NCI-H2029 treated with DMSO at 0.1 percent for 48 hours (cell line): ENCODE measurements around the gene AK8.

Experiments
- DNase-seq: peaks from one replicate; lab custom pipeline; 2025; lab: John Stamatoyannopoulos, UW

The AK8 gene

DNA sequence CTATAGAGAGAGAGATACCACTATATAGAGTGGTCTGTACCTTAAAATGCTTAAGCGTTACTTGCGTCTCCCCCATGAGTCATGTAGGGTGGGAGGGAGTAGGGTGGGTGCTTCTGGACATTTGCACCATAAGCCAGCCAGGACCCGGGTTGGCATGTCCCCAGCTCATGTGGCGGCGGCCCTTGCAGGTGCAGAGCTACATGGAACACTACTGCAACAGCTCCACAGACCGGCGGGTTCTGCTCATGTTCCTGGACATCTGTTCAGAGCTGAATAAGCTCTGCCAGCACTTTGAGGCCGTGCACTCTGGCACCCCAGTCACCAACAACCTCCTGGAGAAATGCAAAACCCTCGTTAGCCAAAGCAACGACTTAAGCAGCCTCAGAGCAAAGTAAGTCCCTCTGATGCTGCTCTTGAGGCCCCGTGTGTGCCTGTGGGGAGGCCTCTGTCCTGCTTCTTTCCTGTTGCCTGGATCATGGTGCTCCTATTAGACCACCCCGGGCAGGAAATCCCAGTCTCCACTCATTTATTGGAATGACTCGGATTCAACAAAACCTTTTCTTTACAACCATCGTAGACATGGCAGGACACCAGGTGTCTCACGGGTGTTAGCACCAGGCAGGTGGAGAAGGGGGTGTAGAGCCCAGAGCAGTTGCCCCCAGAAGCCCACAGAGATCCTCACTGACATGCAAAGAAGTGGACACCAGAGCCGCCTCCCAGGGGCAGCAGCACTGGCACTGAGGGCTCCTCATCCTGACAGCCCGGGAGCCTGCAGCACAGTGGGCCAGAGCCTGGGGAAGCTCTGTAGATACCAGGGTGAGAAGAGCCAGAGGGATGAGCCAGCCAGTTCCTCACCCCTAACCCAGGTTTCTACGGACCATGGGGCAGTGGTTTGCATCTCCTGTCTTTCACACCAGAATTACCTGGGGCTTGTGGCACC lies 9.4 kb upstream of the AK8 start:
- DNase-seq, result no peak

DNA sequence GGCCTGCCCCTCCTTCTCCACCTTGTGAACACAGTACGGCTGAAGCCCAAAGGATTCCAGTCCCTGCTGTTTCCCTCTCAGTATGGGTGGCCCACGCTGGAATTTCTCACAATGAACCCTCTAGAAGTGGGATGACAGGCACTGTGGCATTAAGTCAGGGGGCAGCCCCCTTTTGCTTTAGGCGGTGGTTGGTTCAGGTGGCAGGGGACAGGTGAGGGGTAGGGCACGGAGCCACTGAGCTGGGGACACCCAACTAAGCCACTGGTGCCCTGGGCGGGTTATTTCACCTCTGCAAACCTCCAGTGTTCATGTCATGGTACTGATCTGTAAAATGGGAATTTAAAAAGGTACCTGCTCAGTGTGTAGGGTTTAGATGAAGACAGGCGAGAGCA lies 8.2 kb upstream of the AK8 start:
- no peak for DNase-seq

DNA sequence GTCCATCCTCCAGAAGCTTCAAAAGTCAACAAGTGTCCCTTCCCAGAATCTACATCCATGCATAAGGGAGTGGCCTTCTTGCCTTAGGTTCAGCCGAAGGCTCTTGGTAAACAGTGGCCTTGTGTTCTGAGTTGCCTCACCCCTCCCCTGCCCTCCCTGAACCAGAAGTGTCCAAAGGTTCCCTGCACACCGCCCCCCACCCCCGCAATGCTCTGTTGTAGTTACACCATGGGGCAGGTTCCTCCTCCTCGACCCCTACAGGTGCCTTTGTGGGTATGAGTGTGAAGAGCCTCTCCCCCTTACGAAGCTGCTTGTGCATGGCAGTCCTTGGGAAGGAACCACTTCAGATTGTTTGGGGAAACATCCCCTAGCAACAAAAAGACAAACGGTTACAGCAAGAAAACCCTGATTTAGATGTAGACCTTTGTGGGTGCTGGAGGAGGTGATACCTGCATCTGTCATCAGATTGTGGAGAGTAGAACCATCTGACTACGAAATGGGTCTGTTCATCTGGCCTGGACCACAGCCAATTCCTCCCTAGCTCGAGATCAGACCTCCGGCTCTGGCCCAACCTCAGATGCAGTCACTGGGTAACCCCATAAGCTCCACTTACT lies 7.7 kb upstream of the AK8 start:
- DNase-seq, result no peak

DNA sequence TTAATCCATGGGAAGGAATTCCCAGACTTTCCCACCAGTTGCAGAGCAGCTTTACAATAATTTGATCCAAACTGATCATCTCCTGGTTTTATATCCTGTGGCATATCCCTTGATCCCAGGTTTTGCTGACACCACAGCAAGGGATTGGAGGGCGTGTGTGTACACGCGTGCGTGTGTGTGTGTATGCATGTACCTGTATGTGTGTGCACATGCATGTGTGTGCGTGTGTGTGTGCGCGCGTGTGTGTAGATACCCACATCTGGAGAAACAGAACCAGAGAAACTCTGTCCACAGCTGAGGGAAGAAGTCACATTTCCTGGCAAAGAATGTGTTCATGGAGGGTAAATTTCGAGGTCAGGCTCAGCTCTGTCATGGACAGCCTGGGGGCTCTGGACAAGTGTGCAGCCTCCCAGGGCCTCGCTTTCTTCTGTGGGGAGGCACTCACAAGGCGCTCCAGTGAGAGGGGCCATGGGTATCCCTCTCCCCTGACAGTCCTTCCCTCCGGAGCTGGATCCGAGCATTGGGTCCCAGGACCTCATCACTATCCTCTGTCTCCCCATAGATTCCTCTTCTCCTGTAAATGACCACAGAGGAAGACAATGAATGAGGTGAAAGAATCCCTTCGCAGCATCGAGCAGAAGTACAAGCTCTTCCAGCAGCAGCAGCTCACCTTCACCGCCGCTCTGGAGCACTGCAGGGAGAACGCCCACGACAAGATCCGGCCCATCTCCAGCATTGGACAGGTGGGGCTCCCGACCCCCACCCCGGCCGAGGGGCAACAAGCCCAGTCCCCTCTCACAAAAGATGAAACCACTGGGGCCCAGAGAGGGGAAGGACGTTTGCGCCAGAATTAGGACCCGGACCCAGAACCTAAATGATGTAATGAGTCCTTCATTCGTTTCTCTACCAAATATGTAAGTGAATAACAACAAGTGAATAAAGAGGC lies 5.5 kb upstream of the AK8 start:
- DNase-seq, result no peak

DNA sequence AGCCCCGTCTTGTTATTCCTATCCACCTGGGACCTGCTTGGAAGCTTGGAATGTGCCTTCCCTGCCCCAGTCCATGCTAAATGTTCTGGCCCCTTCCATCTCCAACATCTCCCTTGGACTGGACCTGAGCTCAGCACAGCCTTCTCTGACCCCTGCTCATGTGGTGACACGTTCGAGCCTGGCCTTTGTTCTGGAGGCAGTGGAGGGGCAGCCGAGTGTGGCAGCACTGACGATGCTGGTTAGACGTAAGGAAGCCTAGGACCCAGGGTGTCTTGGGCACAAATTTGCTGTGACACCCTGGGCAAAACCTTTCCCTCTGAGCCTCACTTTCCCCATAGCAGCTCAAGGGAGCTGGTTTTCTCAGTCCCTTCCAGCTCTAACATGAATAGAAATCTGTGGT lies 4.5 kb upstream of the AK8 start:
- DNase-seq, result no peak

DNA sequence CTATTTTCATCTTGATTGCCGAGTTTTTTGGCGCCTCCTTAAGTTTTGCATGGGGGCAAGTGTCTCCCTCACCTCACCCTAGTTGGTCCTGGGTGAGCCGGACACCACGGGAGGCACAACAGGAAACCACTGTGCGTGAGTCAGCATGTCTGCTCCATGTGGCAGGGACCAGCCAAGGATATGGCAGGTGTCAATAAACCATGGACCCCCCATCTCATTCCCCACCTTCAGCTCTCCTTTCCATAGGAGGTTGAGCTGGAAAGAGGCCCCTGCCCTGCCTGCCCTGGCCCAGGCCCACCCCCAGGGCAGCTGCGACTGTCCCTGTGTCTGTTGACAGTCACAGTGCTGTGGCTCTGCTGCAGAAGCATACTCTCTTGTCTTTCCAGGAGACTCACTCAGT lies 3.7 kb upstream of the AK8 start:
- no peak for DNase-seq

DNA sequence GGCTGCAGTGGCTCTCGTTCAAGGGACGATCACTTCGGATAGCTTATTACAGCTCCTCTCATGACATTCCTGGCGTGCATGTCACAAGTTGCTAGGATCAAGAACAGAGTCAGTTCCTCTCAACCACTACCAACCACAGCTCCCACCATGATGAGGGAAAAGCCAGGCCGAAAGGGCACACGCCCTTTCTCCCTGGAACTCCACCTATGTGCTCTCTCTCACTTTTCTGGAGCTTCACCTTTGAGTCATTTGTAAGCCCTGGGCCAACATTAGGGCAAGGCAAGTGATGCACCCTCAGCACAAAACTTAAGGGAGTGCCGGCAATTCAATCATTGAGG lies 2.2 kb upstream of the AK8 start:
- DNase-seq, result no peak

DNA sequence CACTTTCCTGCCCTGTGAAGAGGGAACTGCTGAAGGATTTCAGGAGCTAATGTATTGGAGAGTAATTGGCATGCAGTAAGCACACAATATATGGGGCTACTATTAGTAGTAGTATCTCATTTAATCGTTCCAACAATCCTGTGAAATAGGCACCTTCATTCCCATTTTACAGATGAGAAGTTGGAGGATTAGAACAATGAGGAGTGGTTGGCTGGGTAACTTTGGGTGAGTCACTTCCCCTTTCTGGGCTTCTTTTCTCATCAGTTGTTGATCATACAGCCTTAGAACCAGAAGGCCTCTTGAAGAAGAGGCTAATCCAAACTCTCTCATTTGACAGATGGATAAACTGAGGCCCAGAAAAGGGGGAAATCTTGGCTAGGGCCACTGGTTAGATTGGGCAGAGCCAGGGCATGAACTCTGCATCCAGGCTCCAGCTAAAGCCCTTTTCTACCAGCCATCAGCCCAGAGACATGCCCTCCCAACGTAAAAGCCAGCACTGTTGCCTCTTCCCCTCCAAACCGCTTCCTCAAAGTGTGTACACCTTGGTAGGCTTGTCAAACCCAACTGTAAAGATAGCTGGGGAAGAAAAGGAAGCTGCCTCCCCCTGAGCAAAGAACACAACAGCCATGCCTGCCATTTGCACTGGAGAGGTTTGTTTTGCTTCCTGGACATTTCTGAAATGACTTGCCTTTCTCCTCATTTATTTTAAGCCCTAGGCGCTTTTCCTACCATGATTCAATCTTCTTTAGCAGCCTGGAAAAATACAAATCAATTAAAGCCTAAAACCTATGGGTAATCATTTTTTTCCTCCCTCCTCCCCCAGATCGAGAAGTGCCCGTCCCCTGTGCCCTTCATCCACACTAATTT lies 1.6 kb upstream of the AK8 start:
- DNase-seq, result no peak

DNA sequence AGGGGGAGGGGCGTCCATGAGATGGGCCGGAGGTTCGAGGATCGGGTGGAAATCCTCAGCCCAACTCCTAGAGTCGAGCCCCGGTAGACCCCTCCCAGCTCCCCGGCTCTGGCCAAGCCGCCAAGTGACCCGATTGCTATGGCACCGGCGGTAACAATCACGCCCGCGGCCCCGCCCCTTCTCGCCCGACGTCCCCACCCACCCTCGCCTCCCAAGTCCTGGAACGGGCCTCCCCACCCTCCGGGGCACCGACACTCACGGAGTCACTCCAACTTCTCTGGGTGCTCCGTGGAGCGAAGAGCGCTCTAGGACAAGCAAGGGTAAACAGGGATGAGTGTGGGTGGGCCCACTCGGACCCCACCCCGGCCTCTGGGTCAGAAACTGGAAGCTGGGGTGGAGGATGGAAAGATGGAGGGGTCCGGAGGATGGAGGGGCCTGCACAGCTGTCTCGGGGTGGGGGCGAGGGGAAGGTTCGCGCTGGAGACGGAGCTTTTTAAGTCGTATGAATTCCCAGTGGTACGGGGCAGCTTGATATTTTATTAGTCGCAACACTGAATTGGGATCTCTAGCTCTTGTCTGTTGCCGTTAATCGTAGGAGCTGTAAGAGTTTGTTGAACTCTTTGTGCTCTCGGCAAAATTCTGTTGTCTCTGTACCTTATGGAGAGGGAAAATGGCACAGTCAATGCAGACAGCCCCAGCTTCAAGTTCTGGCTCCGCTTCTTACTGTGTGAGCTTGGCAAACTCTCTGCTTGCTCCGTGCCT lies 792 bp upstream of the AK8 start, which contains the start of gene SPACA9:
SPACA9 (plus strand) TSS at position 204 of the 762 bp plus-strand sequence. CDS start 5,050 bp downstream, outside the sequence.
- no peak for DNase-seq

DNA sequence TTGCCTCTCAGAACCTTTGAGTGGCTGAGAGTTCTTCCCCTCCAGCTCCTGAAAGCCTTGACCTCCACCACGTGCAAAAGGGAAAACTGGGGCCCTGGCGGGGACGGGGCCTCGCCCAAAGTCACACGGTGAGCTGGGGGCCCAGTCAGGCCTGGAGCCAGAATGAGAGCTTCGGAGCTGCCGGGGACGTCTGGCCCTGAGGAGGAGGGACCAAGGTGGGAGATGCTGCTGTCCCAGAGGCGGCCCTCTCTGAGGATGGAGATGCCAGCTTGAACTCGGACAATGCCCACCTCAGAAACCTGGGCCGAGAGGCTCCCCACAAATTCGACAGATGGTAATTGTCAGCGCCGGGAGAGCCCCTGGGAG lies 643 bp downstream of the AK8 start:
- no peak for DNase-seq

DNA sequence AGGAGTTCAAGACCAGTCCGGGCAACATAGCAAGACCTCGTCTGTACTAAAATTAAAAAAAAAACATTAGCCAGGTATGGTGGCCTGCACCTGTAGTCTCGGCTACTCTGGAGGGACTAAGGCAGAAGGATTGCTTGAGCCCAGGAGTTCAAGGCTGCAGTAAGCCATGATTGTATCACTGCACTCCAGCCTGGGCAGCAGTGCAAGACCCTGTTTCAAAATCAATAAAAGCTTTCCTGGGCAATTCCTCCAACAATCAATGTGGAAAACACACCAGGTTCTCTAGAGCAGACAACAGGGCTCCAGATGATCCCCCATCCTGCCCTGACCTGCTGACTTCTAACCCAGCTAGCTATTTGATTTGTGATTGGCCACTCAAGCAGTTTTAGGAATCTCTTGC lies 1.2 kb downstream of the AK8 start:
- no peak for DNase-seq

DNA sequence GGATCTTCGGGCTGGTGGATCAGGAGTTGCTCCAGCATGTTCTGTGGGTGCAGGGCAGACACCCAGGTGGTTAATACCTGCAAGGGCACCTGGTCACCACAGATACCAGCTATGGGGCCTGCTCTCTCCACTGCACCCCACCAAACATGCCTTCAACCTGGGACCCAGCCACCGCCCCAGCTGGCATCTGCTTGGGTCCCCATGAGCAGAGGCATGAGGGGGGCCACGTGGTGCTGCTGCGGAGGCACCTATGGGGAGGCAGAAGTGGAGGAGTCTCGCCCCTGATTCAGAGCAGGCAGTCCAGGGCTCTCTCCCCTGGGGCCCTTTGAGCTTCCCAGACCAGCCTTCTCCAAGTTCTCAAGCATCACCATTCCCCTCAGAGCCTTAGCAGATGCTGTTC lies 2.9 kb downstream of the AK8 start:
- no peak for DNase-seq

DNA sequence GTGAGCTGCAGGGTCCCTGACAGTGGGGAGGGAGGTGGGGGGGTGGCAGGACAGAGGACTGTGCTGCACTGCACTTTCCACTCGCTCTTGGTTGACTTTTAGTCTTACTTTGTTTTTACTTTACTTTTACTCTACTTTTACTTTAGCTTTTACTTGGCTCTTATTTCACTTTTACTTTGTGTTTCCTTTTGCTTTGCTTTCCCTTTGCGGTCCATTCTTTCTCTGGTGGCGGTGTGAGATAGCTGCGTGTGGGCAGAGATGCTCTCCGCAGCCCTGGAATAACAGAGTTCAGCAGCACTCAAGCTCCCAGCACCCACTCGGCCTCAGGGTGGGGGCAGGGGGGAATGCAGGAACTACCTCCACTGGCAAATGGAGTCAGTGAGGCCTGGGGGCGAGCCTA lies 4.7 kb downstream of the AK8 start:
- DNase-seq, result no peak

DNA sequence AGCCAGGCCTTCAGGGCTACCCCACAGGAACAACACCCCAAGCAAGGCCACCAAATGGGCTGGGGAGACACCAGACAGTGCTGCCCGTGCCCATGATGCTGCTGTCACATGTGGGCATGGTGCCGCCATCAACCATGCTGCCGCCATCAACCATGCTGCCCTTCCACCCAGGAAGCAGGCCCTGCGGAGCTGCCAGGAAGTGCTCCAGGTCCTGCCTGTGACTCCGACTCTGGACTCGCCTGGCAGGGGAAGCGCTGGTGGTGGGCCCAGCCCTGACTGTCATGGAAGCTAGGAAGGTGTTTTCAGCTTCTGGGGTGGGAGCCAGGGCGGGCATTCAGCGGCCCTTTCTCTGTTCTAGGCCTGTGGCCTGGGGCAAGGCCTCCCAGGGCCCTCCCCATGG lies 8.8 kb downstream of the AK8 start:
- no peak for DNase-seq

DNA sequence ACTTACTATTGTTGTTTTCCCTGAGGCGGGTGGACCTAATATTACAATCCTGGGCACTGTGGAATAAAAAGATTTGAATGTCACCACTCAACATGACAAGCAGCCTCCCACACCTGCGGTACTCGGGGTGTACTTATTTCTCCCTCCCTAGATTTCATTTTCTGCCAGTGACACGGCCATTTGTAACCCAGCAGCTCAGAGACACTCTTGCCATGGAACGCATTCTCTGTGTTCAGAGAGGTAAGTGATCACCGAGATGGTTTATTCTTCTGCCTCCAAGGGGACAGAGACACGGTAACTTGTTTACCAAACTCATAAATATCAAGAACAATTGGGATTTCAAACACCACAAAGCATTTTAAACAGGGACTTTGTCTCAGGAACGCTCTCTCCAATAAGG lies 11.2 kb downstream of the AK8 start:
- DNase-seq, result no peak

DNA sequence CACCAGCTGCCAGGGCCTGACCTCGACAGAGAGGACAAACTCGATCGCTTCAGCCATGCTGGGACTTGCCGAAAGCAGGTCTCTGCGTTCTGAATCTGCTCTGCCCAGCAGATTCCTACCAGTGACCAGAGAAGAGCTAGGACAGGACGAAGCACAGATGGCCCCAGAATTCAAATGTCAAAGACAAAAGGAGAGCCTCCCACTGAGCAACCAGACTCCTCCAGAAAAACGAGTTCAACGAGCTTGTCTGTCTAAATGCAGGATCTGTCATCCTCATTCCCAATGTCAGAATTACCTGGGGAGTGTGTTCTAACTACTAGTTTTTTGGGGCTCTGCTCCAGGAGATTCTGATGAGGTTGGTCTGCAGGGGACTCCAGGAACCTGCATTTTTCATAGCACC lies 13.4 kb downstream of the AK8 start:
- DNase-seq, result no peak

DNA sequence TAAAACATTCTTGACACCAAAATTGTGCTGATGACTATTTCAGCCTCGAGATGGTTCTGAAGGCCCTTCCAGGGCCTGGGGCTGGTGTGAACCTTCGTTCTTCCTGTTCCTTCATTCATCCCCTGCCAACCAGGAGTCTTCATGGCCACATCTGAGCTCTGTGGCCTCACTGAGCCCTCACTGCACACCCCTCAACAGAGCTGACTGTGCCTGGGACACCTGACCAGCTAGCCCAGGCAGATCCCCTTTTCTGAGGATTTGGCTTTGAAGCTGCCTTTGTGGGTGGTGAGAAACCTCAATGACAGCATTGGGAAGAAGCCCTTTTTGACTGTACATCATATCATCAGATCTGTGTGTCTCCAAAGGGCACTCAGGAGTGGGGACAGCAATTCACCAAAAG lies 13.8 kb downstream of the AK8 start:
- DNase-seq, result no peak

DNA sequence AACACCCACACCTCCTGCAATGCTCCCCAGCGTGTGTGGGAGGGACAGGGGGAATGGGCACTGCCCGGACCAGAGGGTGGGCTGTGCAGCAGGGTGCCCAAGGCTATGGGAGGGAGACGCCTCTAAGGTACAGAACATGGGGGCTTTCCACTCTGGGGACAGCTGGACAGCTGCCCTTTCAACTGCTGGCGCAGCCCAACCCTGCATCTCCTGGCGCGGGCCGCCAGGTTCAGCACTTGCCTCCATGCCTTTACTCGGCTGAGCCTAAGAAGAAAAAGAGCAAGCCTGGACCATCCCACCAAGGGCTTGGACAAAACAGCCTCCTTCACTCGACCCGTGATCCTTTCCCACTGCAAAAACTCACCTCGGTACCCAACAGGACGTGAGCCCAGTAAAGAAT lies 15.0 kb downstream of the AK8 start:
- no peak for DNase-seq

DNA sequence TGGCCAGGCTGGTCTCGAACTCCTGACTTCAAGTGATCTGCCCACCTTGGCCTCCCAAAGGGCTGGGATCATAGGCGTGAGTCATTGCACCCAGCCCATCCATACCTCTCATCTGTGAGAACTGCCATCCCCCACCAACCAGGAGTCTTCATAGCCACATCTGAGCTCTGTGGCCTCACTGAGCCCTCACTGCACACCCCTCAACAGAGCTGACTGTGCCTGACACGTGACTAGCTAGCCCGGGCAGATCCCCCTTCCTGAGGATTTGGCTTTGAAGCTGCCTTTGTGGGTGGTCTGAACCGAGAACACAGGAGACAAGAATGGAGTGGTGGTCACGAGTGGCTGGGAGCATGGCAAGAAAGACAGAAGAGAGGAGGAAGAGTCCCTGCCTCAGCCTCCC lies 15.6 kb downstream of the AK8 start:
- no peak for DNase-seq

DNA sequence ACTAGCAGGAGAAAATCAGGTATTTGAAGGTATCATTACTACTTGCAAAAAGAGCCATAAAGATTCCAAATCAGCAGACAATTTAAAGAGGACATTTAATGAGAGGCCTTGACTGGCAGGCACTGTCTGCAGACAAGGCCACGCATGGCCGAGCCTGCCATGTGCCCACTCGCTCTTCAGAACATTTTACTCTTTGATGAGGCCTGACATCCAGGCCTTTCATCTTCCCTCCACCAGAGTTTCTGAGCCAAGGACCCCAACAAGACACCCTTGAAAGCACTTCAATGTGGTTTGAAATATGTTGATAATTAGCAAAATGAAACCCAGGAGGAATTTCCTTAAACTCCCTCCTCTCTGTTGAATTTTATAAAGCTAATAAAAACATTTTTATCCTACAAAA lies 16.4 kb downstream of the AK8 start:
- DNase-seq, result no peak

DNA sequence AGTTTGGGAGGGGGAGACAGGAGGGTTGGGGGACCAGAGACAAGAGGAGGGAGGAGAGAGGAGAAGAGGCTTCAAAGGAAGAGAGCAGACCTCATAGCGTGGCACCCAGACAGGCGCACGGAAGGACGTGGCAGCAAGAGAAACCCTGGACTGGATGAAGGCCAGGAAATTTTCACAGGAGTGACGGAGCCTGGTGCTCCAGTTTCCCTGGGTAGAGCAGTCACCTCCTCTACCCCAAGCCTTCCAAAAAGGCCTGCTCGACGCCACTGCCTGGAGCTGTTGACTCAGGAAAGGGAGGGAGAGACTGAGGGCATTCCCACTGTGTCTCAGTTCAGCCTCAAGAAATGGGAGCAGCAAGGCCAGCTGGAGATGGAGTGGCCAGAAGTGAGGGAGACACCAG lies 19.3 kb downstream of the AK8 start:
- no peak for DNase-seq
